GM12874 (cell line): ENCODE data around the gene ZNF345.

Experiments used
- TF ChIP-seq, protein P1 (sequence below): IDR thresholded peaks from 2 replicates; pipeline ENCODE4 v1.5.1; 2011; ENCODE audit warnings: low read depth, mild to moderate bottlenecking, control low read depth, low read length, moderate library complexity; ENCODE audit not compliant: insufficient read depth

Gene ZNF345

DNA sequence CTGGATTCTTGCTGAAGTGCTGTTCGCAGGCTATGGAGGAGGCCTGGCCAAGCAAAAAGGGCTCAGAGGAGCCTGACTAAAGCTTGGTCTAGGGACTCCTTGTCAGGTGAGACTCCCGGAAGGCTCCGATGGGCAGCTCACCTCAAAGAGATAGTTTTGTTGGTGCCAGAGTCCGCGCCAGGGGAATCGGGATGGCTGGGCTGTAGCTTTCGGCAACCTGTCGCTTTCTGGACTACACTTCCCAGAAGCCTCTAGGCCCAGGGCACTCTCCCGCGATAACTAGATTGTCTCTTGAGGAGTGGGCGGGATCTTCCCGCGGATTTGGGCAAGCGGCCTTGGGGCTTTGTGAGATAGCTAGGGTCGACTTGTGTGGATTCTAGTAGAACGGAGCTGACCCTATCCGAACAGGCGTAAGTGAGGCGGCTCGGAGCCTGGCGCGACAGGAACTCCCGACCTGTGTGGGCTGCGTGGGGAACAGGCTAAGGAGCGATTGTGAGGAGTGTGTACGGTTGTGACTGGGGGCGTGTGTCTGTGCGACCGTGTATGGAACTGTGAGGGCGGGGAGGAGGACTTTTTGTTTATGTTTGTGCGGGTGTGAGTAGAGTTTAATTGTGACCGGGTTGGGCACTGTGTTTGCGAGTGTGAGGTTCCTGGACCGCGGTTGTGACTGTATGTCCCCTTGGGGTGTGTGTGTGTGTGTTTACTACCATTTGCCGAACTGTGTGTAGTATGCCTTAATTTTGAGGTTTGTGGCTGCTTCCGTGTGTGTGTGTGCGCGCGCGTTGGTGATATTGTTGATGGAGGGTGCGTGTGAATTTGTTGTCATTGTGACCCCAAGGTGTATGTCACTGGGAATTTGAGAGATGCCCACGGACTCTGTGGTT, at the start of gene ZNF345:
Gene ZNF345 (plus strand): TSS at position 318 of the 884 bp plus-strand sequence. CDS start 25,955 bp downstream, outside the sequence.
- TF ChIP-seq, protein P1, sequence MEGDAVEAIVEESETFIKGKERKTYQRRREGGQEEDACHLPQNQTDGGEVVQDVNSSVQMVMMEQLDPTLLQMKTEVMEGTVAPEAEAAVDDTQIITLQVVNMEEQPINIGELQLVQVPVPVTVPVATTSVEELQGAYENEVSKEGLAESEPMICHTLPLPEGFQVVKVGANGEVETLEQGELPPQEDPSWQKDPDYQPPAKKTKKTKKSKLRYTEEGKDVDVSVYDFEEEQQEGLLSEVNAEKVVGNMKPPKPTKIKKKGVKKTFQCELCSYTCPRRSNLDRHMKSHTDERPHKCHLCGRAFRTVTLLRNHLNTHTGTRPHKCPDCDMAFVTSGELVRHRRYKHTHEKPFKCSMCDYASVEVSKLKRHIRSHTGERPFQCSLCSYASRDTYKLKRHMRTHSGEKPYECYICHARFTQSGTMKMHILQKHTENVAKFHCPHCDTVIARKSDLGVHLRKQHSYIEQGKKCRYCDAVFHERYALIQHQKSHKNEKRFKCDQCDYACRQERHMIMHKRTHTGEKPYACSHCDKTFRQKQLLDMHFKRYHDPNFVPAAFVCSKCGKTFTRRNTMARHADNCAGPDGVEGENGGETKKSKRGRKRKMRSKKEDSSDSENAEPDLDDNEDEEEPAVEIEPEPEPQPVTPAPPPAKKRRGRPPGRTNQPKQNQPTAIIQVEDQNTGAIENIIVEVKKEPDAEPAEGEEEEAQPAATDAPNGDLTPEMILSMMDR = no peak

DNA sequence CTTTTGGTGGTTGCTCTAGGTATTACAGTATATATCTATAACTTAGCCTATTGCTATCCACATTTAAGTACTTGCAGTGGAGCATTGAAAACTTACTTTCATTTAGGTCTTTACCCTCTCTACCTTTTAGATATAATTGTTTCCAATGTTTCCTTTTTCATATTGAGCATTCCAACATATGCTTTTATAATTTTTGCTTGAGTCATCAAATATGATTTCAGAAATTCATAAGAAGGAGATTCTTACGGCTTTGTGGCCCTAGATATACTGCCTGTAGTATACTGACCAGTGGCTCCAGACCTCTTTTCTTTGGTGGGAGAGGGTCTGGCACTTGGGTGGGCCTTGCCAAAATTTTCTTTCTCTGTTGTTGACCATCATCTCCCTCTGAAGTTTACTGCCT, 45.3 kb upstream of the ZNF345 start:
- TF ChIP-seq, protein P1 = no peak

DNA sequence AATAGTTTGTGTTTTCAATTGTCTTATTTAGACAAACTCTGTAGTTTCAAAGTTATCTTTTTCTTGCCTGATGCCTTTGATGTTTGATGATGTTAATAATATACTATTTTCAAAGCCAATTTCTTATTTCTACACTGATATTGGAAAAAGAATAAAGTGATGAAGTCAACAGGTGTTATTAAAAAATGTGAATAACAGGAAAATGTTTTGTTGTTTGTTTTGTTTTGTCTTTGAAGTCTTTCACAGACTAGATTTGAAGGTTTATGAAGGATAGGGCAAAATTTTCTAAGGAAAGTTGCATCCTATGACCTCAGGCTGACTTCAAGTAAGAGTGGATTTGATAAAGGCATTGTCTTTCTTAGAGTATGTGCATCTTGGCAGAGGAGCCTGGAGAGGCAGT, 43.6 kb upstream of the ZNF345 start:
- TF ChIP-seq, protein P1 = no peak

DNA sequence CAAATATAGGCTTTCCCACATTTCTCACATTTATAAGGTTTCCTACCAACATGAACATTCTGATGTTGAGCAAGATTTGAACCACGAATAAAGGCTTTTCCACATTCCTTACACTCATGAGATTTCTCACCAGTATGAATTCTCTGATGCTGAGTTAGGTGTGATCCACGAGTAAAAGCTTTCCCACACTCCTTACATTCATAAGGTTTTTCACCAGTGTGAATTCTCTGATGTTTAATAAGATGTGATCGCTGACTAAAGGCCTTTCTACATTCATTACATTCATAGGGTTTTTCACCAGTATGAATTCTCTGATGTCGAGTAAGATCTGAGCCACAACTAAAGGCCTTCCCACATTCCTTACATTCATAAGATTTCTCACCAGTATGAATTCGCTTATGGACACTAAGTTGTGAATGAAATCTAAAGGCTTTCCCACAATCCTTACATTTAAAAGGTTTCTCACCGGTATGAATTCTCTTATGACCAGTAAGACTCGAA, 31.5 kb upstream of the ZNF345 start:
- TF ChIP-seq, protein P1 = no peak

DNA sequence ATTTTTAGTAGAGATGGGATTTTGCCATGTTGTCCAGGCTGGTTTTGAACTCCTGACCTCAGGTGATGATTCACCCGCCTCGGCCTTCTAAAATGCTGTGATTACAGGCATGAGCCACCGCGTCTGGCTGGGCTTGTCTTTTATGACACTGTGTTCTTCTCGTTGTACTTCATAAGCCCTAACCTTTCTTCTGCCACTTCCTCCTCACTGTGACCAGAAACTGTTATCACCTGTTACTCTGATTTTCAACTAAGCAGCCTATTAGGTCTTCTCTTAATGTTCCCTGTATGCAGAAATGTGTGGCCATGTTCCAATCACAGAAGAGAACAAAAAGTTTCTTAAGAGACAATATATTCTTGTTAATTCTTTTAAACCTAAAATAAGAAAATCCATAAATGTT, 28.9 kb upstream of the ZNF345 start:
- TF ChIP-seq, protein P1 = no peak

DNA sequence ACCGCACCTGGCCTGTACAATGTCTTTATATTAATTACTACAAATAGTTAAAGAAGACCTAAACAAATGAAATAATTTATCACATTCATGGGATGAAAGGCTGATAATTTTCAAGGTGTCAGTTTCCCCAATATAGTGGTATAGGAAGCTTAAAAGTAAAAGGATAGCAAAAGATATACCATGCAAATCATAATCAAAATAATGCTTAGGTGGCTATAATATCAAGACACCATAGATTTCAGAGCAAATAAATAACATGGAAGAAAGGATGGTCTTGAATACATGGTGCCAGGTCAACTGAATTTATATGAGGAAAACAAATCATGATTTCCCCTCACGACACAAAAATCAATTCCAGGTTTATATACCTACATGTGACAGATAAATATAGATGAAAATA, 17.2 kb upstream of the ZNF345 start:
- TF ChIP-seq, protein P1 = no peak

DNA sequence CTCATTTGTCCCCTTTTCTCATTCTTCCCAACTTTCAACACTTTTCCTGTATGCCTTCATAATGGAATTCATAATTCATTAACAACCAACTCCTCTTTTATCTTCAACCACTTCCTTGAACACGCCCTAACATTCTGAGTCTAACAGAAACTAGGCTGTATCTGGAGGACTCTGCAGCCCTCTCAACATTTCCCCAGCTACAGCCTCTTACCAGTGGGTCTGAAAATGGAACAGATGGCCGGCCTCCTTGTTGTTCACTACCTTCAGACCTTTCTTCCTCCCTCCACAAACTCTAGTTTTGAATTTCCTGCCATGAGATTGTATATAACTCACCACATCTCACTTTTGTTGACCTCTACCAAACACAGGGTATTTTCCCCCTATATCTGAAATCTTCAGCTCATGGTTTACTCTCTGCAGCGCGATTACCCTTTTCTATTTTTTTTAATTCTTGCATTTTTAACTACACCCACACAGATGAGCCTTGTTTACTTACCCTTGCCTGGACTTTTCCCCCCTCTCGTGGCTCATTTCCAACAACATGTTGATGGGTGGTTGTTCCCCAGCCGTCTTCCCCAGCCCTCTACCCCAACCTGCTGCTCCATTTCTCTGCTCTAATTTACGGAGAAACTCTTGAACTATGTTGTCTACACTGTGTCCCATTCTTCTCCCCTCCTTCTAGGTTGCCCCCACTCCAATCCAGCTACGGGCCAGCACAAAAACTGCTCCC, 13.3 kb upstream of the ZNF345 start:
- TF ChIP-seq, protein P1 = no peak
